ENCODE data around the gene NECTIN3. TPM values are rescaled to one million over a fixed set of nuclear protein-coding genes. Genes with fewer than 3 reads are reported as not detected.

Gene NECTIN3
- total and polyA plus RNA-seq, 2 of the 4 experiments (the other 2 are of a cell fraction) = 34.7 to 155 TPM

DNA sequence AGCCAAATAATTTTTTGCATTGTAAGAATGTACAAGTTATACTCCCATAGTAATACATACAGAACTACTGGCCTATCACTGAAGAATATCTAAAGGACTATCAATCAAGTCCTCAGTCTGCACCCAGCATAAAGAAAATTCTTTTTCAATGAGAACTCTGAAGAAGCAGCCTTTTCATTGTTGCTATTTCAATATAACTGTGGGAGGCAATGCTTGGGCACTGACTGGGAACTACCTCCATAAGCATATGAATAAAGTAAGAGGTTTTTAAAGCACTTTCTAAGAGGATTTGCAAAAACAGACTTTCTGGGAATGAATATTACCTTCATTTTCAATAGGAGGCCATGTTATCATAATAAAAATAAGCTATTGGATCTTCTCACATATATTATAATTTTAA is 24.6 kb upstream of the NECTIN3 start:
- Histone ChIP-seq H3K4me3 (ENCODE audit: insufficient read depth, low read depth, low read length) (no peak overlapping the region), H3K9ac (ENCODE audit: low read depth, low read length) (no peak overlapping the region), H3K9me1 (ENCODE audit: insufficient read depth, low read length) (no peaks in the 10 kb centered on the region), H3K14ac (replicated peaks; ENCODE audit: low read depth, low read length) (no peak overlapping the region), H3K4ac (ENCODE audit: low read depth, low read length) (no peak overlapping the region), H3K36me3 (ENCODE audit: control insufficient read depth, insufficient read depth, low read length) (no peaks in the 10 kb centered on the region), H3K27ac (ENCODE audit: insufficient read depth, low read length) (no peak overlapping the region), H4K5ac (ENCODE audit: low read depth, low read length) (no peak overlapping the region), H3K23ac (ENCODE audit: low read depth, low read length) (no peak overlapping the region), H2BK15ac (ENCODE audit: low read depth, low read length) (no peak overlapping the region), H2BK20ac (ENCODE audit: low read depth, low read length) (no peak overlapping the region), H2AK5ac (ENCODE audit: low read depth, low read length) (no peak overlapping the region), H2AK9ac (replicated peaks; ENCODE audit: low read depth, low read length, poor library complexity) (no peak overlapping the region), H2BK120ac (ENCODE audit: low read depth, low read length) (no peak overlapping the region), H4K20me1 (ENCODE audit: insufficient read depth, low read length) (no peaks in the 10 kb centered on the region), H3K56ac (ENCODE audit: extremely low read depth, insufficient read depth, low read length) (no peak overlapping the region), H3K79me1 (ENCODE audit: low read depth in 1 of 2, low read length in 2 of 2) (no peaks in the 10 kb centered on the region), H3K4me1 (ENCODE audit: control insufficient read depth, insufficient read depth, low read length) (no peaks in the 10 kb centered on the region), H2BK5ac (ENCODE audit: low read depth, low read length, poor library complexity, severe bottlenecking) (no peak overlapping the region), H3K18ac (ENCODE audit: low read depth, low read length) (no peak overlapping the region), H4K8ac (ENCODE audit: low read depth in 2 of 2, low read length in 2 of 2) (no peak overlapping the region), H4K91ac (ENCODE audit: insufficient read depth, low read depth, low read length) (no peak overlapping the region), H3K4me2 (ENCODE audit: low read depth, low read length) (no peak overlapping the region), H3K27me3 (ENCODE audit: control insufficient read depth, insufficient read depth, low read length) (no peaks in the 10 kb centered on the region), H2AFZ (replicated peaks; ENCODE audit: low read length, poor library complexity) (no peak overlapping the region), H3K9me3 (ENCODE audit: control insufficient read depth, insufficient read depth, low read length) (no peaks in the 10 kb centered on the region)
- ATAC-seq (ENCODE audit: low read depth) = no peak
- intact Hi-C loops (cut with micrococcal nuclease) (no loop called here), dilution Hi-C loops (cut with HindIII; ENCODE audit: low sequenced_read_pairs, unreplicated experiment) (no loop called here), in situ Hi-C loops (cut with MboI; ENCODE audit: low sequenced_read_pairs) (no loop called here)
- BruUV-seq (replicated peaks) = no TSS peak
- CTCF ChIA-PET = no interaction called here
- TF ChIP-seq RFX5 (IDR thresholded peaks at IDR 0.05; ENCODE audit: low read depth, low read length) (no peak), CEBPB (IDR thresholded peaks at IDR 0.05; ENCODE audit: low read depth, low read length) (no peak), NFE2L2 (IDR thresholded peaks at IDR 0.05; ENCODE audit: low read depth, low read length) (no peak), POLR2A (IDR thresholded peaks at IDR 0.05; ENCODE audit: low read depth, low read length) (no peak), SMC3 (IDR thresholded peaks at IDR 0.05; ENCODE audit: low read depth, low read length) (no peak), RCOR1 (IDR thresholded peaks at IDR 0.05; ENCODE audit: insufficient replicate concordance, low read length) (no peak), MXI1 (IDR thresholded peaks at IDR 0.05; ENCODE audit: borderline replicate concordance, low read depth, low read length) (no peak), CHD1 (IDR thresholded peaks at IDR 0.05; ENCODE audit: low read depth, low read length) (no peak), MAFK (IDR thresholded peaks at IDR 0.05; ENCODE audit: low read depth, low read length) (no peak), MAZ (IDR thresholded peaks at IDR 0.05; ENCODE audit: borderline replicate concordance, low read depth, low read length) (no peak)
- POLR2A ChIA-PET (ENCODE audit: unreplicated experiment) = no interaction called here
- DNase-seq = no peak

Measured in IMR-90 (cell line).